Stimulated activated CD4-positive, alpha-beta T cell treated with anti-CD3 and anti-CD28 coated beads, Interleukin-1b, Interleukin-23, amount 100 ng/mL, for 1 hour (primary cell): ENCODE data around the gene IFIT3.
"Not testable (repeated sequence)": the region's sequence is repeated elsewhere in the genome, so short reads cannot be mapped to it uniquely, and the experiment has no call there.

Experiments
- DNase-seq, 2 donors: peaks; one replicate each; pipeline ENCODE4 v3.0.0-alpha.2; 2020; ENCODE audit warnings: low read depth in 2 of 2

IFIT3 gene, protein sequence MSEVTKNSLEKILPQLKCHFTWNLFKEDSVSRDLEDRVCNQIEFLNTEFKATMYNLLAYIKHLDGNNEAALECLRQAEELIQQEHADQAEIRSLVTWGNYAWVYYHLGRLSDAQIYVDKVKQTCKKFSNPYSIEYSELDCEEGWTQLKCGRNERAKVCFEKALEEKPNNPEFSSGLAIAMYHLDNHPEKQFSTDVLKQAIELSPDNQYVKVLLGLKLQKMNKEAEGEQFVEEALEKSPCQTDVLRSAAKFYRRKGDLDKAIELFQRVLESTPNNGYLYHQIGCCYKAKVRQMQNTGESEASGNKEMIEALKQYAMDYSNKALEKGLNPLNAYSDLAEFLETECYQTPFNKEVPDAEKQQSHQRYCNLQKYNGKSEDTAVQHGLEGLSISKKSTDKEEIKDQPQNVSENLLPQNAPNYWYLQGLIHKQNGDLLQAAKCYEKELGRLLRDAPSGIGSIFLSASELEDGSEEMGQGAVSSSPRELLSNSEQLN

DNA sequence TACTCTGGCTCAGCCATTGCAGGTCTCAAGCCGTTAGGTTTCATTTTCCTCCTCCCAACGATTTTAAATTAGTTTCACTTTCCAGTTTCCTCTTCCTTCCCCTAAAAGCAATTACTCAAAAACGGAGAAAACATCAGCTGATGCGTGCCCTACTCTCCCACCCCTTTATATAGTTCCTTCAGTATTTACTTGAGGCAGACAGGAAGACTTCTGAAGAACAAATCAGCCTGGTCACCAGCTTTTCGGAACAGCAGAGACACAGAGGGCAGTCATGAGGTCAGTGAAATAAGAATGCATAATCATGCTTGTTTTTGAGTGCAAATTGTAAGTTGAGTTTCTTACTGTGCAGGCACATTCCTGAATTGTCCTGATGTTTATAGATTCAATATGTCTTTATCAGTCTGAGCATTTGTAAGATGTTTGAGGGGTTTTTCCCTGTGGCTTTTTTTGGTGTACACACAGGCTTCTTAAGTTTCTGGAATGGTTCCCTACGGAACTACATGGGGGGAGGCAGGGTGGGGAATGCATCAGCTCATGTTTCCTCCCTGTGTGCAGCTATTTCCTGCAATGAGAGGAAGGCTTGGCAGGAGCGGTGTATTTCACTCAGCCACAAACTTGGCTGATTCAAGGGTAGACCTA is at the start of gene IFIT3:
IFIT3 (plus strand) TSS at position 195 of the 639 bp plus-strand sequence; CDS start at position 272, 77 bp downstream.
- DNase-seq: no peak

DNA sequence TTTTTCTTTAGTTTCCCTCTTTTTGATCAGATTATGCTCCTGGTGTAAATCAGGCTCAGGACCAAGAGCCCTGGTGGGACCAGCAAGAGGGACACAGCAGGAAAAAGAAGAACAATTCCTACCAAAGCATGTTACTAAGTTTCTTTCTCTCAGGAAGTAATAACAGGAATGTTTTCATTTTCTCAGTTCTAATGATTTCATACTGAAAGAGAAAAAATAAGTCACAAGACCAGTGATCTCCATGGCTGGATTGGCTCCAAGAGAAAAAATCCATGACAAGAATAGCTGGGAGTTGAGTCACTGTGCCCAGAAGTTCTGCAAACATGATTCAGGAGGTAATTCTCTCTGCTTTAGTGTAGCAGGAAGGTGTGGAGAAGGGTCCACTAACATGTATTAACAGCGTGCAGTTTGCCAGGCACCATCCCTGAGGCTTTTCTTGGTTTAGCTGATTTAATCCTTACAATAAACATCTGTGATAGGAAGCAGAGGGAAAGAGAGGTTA is 49.7 kb upstream of the IFIT3 start:
- DNase-seq: no peak

DNA sequence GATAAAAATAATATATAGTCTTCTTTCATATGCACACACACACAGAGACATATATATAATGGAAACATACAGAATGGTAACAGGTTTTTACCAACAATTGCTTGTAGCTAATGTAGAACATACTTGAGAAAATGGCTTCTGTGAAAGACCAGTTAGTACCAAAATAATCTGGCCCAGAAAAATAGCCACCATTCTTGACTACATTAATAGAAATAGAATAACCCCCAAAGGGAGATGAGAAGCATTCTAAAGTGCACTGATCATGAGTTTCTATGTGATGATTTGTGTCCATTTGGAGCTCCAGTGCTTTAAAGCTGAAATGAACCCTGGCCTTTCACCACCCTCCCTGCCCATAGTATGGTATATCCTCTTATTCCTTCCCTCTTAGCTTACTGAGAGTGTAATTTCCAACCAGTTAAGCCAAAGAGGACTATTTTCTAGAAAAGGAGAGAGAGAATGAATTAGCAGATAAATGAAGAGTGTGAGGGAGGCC is 48.9 kb upstream of the IFIT3 start:
- DNase-seq: no peak

DNA sequence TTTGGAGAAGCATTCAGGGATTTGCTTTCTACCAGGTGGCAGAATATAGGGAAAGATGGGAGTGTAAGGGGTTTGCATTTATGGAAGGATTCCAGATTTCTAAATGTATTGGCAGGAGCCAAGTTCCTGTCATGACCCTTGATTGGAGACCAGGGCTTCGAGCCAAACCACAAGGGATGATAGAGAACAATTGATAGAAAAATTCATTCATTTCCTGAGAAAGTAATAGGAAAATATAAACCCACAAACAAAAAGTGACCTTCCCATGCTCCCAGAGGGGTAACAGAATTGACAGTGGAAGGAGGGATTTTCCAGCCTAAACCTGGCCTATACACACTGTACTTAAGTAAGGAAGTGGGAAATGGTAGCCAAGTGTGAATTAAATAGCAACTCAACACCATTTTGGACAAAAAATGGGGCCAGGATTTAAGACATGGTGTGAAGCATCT is 48.4 kb upstream of the IFIT3 start:
- no peak for DNase-seq

DNA sequence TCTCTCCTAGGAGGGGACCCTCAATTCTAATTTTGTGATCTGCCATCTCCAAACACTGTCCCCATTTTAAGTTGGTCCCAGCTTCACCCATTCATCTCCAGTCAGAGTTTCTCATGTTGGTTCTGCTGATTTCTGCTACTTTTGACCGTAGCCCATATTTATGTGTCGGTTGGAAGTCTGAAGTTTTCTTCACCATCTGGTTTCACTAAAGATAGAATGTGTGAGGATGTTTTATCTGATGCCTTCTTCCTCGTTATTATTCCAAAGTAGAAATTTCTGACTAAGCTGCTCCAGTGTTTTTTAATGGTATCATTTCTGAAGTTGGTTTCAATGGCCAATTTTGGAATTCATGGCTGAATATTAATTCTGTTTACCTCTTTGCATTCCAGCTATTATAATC is 47.3 kb upstream of the IFIT3 start:
- DNase-seq: no peak

DNA sequence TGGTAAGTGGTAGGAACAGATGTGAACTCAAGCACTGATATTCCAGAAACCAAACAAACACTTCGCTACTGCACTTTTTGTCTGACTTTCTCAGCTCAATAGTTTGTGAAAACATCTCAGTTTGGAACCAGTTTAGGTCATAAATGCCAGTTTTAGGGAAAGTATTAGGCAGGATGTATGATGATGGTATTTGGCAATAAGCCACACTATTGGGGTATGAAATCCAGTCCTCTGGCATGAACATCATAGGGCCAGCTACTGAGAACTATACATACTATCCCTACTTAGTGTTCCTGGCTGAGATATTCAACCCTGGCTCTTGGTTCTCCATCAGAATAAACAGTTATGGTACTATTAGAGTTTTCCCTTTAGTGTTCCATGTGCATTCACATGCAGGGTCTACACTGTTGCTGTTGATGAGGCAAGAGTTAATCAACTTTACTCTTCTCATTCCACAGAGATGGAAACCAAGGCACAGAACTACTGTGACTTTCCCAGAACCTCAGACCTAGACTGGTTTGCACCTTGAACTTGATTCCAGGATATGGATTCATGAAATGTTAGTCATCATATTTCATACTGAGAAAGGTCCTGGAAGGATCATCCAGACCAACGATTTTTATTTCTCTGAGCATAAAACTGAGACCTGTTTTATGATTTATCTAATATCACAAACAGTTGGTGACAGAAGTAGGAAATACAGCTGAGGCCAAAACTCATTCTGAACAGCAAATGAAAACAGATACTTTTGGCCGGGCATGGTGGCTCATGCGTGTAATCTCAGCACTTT is 46.0 kb upstream of the IFIT3 start:
- DNase-seq: no peak

DNA sequence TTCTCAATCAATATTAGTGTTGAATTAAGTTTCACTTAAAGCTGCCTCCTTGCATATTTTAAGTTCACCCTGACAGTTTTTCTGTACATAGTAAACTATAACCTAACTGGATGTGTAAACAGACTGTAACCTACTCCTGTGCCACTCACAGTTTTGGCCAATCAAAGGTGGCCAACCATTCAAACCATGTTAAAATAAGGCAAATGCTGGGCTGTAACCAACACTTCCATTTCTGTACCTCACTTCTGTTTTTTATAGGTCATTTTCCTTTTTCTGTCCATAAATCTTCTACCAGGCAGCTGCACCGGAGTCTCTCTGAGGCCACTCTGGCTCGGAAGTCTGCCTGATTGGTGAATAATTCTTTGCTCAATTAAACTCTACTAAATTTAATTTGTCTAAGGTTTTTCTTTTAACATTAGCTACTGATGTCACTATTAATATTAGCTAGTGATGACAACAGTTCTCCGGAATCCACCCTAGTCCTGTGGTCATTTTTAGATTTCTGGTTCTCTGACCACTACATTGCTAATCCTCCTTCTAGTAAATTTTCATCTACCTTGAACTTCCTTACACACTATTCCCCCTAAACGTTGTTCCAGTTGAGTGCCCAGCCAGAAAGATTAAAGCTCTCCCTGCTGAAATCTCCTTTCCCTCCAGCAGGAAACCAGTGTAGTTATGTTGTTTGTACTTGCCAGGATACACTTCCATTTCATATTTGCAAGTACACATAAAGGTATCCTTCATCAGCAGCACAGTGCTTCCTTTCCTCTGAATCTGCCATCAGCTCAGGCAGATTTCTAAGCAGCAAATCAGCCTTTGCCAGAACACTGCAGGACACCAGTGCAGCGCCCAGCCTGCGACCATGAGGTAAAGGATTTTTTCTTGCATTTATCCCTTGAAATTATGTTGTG is 44.5 kb upstream of the IFIT3 start:
- DNase-seq: no peak

DNA sequence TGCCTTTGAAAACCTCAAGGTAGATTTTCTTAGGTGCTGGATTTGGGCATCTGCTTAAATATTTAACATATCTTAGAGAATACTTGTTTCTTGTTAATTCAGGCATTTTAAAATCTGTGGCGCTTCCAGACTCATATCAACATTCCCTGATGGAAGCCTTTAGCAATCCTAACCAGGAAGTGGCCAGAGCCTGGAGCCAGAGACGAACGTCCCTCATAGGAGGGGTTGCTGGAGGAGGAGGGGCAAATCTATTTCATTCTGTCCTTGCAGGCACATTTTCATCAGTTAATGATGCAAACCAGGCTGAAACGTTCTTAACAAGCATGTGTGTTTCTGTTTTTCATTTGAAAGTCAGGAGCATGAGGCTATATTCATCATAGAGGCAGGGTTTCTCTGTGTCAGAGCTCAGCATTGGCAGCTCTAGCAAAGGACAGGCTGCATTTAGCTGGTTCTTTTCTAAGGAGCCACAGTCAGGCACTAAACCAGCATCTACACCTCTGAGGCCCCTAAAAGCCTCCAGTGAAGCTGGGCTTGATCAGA is 43.8 kb upstream of the IFIT3 start:
- DNase-seq: no peak

DNA sequence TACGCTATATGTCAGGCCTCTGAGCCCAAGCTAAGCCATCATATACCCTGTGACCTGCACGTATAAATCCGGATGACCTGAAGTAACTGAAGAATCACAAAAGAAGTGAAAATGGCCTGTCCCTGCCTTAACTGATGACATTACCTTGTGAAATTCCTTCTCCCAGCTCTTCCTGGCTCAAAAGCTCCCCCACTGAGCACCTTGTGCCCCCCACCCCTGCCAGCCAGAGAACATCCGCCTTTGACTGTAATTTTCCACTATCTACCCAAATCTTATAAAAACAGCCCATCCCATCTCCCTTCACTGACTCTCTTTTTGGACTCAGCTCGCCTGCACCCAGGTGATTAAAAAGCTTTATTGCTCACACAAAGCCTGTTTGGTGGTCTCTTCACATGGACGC is 43.1 kb upstream of the IFIT3 start:
- DNase-seq: not testable (repeated sequence)

DNA sequence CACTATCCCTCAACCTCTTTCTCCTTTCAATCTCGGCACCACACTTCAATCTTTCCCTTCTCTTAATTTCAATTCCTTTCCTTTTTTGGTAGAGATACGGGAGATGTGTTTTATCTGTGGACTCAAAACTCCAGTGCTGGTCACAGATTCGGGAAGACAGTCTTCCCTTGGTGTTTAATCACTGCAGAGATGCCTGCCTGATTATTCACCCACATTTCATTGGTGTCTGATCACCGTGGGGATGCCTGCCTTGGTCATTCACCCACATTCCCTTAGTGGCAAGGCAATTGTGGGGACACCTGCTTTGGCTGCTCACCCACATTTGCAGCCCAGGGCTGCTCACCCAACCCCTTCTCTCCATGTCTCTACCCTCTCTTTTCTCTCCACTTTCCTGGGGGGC is 42.5 kb upstream of the IFIT3 start:
- DNase-seq: not testable (repeated sequence)

DNA sequence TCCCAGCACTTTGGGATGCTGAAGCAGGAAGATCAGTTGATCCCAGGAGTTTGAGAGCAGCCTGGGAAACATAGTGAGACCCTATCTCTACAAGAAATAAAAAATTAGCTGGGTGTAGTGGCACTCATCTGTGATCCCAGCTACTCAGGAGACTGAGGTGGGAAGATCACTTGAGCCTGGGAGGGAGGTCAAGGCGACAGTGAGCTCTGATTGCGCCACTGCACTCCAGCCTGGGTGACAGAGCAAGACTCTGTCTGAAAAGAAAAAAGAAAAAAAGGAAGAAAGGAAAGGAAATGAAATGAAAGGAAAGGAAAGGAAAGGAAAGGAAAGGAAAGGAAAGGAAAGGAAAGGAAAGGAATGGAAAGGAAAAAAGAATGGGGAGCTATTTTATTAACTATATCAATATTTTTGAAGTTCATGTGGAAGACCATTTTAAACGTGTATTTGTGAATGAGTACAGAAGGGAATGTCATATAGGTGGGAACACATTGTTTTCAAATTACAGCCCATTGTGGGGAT is 33.0 kb upstream of the IFIT3 start:
- DNase-seq: no peak

DNA sequence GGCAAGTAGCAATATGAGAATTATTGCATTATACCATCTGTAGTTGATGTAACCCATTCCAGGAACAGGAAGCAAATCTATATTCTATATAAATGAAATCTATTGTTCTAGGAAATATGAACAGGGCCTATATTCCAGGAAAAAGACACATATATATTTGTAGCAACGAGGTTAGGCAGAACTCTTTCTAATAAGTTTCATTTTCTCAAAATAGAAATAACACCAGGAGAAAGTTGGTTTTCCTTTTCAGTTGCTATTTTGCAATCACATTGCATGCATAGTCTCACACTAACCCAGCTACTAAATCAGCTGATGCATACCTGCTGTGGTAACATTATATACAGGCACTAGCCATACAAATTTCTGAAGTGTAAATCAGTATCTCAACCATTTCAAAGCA is 32.2 kb upstream of the IFIT3 start:
- DNase-seq: no peak

DNA sequence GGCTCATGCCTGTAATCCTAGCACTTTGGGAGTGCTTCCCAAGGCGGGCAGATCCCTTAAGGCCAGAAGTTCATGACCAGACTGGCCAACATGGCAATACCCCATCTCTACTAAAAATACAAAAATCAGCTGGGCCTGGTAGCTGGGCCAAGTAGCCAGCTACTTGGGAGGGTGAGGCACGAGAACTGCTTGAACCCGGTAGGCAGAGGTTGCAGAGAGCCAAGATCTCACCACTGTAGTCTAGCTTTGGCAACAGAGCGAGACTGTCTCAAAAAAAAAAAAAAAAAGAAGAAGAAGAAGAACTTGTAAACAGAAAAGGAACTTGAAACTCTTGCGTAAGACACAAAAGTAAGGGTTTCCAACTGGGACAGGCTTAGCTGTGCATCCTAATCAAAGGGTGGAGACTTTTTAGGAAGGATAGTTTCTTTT is 31.6 kb upstream of the IFIT3 start:
- no peak for DNase-seq

DNA sequence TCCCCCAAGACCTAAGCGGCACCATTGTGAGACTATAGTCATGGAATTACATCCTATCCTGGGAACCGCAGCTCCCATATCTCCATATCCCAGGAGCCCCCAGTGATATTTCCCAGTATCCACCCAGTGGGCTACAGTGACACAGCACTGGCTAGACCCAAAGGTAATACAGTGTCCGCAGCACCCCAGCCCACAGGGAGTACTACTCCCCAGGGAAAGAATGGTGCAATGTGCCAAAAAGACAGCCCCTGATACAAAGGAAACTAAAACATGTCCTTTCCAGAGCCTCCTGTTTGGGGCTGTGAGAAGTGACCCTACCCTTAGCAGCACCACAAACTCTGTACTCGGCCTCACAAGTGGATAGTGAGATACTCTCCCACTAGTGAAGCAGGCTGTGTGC is 30.4 kb upstream of the IFIT3 start:
- no peak for DNase-seq

DNA sequence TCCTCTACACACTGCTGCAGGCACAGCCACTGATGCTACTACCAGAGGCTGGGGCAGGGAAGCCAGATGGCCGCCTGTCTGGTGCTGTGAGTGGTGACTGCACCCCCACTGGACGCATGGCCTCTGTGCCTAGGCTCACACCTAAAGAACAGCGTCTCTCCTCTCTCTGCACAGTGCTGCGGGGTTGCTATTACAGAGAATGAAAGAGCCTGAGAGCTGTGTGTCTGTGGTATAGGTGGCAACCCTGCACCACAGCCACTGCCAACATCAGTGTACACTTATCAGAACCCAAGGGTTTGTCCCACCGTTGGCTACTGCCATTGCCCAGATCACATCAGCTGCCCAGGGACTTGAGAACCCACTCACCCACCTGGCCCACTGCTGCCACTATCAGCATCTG is 30.0 kb upstream of the IFIT3 start:
- no peak for DNase-seq

DNA sequence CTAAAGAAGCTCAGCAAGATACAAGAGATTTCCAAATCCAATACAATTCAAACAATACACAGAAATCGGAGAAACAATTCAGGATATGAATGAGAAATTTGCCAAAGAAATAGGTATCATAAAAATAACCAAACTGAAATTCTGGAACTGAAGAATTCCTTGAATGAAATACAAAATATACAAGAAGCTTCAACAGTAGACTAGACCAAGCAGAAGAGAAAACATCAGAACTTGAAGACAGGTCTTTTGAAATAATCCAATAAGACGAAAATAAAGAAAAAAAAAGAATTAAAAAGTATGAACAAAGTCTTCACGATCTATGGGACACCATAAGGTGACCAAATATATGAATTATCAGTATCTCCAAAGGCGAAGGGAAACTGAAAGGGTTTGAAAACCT is 28.8 kb upstream of the IFIT3 start:
- no peak for DNase-seq

DNA sequence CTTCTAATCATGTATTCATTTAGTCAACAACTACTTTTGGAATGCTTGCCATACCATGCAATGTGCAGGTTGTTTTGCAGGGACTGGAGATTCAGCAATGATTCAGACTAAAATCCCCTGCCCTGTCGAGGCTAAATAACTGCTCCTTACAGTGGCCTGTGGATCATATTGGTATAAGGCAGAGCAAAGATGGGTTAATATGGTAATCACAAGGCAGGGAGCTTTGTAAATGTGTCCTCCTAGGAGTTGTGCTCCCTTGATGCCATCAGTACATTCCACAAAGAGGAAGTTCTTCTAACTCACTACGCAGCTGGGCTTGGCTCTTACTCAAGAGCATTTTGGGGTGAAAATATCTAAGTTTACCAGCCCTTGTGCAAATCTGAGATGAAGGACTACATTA is 26.6 kb upstream of the IFIT3 start:
- DNase-seq: no peak

DNA sequence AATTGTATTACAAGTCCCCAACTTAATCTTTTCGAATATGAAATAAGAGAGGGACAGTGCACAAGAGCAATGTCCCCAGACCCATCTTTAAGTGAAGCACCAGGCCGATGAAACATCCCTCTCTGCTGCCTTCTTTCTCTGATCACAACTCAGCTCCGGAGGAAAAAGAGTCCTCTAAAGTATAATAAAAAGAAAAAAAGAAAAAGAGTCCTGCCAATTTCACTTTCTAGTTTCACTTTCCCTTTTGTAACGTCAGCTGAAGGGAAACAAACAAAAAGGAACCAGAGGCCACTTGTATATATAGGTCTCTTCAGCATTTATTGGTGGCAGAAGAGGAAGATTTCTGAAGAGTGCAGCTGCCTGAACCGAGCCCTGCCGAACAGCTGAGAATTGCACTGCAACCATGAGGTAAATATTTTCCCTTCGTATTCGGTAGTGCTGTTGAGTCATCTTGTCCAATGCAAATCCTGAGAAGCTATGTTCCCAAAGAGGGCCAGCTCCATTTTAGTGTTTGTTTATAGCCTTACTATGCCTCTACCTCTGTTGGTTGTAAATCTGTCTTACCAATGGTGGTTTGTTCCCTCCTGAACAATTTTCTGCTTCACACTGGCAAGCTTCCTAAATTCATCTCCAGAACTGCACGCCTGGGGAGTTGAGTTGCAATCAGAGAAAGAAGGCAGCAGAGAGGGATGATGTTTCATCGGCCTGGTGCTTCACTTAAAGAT is 25.9 kb upstream of the IFIT3 start, which contains the start of gene IFIT2:
IFIT2 (plus strand) TSS at position 326 of the 725 bp plus-strand sequence; CDS start at position 404, 78 bp downstream.
- DNase-seq: no peak

DNA sequence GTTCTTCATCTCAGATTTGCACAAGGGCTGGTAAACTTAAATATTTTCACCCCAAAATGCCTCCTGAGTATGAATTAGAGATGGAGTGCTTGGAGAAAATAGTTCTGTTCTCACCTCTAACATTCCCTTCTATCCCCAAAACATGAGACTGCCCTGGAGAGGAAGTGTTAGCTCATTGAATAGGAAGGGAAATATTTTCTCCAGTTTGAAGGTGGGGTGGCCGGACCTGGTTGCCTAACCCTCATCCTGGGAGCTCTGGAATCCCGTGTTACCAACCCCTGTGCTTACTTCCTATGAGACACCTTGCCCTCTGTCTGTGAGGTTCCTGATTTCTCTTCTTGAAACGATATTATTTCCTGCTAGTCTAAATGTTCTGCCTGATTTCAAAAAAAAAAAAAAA is 25.2 kb upstream of the IFIT3 start:
- no peak for DNase-seq

DNA sequence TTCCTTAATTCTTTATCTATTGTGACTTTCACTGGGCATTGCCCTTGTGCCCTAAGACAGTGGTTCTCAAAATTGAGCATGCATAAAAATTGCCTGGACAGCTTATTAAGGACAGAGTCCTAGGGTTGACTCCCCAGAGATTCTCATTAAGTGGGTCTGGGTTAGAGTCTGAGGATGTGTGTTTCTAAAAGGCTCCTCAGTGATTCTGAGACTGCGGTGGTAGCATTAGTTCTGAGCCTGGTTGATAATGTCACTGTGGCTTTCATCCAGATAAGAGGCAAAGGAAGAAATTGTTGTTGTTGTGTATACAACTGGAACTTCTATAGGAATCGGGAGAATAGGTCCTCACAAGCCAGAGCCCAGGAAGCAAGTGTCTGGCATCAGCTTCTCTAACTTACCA is 24.6 kb upstream of the IFIT3 start:
- DNase-seq: no peak
